ENCODE measurements around the gene EXOC8. TPM values are rescaled to one million over a fixed set of nuclear protein-coding genes. Genes with fewer than 3 reads are reported as not detected.

Gene EXOC8
- total RNA-seq, 3 donors from 2014 or later (not counting 1 experiment from before 2014, with no cell fraction given) = 29.0 to 37.1 (median 34.7) TPM

- intact Hi-C loops (cut with micrococcal nuclease) = no loop called here
- Mint-ChIP-seq H3K36me3 (no peaks in the 10 kb centered on the region), H3K4me3 (no peak overlapping the region), H3K27me3 (ENCODE audit: low read depth in 2 of 2) (no peaks in the 10 kb centered on the region), H3K9me3 (no peaks in the 10 kb centered on the region), H3K4me1 (peaks cover 9 to 11% of the 10 kb centered on the region in 2 donors), H3K27ac (no peak overlapping the region)
- TF ChIP-seq, protein P1, sequence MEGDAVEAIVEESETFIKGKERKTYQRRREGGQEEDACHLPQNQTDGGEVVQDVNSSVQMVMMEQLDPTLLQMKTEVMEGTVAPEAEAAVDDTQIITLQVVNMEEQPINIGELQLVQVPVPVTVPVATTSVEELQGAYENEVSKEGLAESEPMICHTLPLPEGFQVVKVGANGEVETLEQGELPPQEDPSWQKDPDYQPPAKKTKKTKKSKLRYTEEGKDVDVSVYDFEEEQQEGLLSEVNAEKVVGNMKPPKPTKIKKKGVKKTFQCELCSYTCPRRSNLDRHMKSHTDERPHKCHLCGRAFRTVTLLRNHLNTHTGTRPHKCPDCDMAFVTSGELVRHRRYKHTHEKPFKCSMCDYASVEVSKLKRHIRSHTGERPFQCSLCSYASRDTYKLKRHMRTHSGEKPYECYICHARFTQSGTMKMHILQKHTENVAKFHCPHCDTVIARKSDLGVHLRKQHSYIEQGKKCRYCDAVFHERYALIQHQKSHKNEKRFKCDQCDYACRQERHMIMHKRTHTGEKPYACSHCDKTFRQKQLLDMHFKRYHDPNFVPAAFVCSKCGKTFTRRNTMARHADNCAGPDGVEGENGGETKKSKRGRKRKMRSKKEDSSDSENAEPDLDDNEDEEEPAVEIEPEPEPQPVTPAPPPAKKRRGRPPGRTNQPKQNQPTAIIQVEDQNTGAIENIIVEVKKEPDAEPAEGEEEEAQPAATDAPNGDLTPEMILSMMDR (IDR thresholded peaks at IDR 0.05) = no peak
- no peaks in the 10 kb centered on the region for H3K9me3 ChIP-seq (ENCODE audit: control insufficient read depth, insufficient read depth, low read length)
- H3K36me3 ChIP-seq (ENCODE audit: control insufficient read depth, insufficient read depth, low read length) = no peaks in the 10 kb centered on the region
- no peaks in the 10 kb centered on the region for H3K27me3 ChIP-seq (ENCODE audit: control insufficient read depth, insufficient read depth, low read length)
- WGBS (ENCODE audit: insufficient coverage) = 80% methylated on average over 1 of the region's 1 CpG
- ATAC-seq (no peak), DNase-seq (no peak)
- no peak overlapping the region for H3K27ac ChIP-seq (ENCODE audit: low read length)
- no peaks in the 10 kb centered on the region for H3K4me1 ChIP-seq (ENCODE audit: control insufficient read depth, insufficient read depth, low read length)
- H3K4me3 ChIP-seq (ENCODE audit: low read length) = no peak overlapping the region
Measured at GRCh38 chr1:231326248-231326647, 11.4 kb downstream of the EXOC8 start.

DNA sequence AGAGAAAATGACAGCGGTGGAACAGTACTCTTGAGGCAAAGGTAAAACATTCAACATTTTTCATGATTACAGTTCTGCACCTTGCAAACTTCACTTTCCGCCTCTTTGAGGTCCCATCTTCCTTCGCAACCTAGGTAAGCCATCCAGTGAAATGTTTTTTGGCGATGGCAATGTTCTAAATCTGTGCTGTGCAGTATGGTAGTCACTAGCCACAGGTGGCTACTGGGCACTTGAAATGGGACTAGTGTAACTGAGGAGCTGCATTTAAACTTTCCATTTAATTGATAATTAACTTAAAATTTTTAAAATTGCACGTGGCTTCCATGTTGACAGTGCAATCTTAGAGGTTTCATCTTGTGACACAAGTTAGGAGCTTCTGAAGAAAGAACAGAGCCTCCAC lies 13.0 kb downstream of the EXOC8 start:
- no peak overlapping the region for H3K4me3 Mint-ChIP-seq

GRCh38 chr1:231322880-231323530 lies 14.6 kb downstream of the EXOC8 start:
- Histone ChIP-seq H3K27me3 (ENCODE audit: control insufficient read depth, insufficient read depth, low read length) (no peaks in the 10 kb centered on the region), H3K36me3 (ENCODE audit: control insufficient read depth, insufficient read depth, low read length) (no peaks in the 10 kb centered on the region), H3K27ac (ENCODE audit: low read length) (no peak overlapping the region), H3K4me1 (ENCODE audit: control insufficient read depth, insufficient read depth, low read length) (no peaks in the 10 kb centered on the region), H3K4me3 (ENCODE audit: low read length) (no peak overlapping the region), H3K9me3 (ENCODE audit: control insufficient read depth, insufficient read depth, low read length) (no peaks in the 10 kb centered on the region)
- 88% methylated on average over 7 of the region's 7 CpGs for WGBS (ENCODE audit: insufficient coverage)
- Mint-ChIP-seq H3K27me3 (ENCODE audit: low read depth in 2 of 2) (no peaks in the 10 kb centered on the region), H3K36me3 (no peaks in the 10 kb centered on the region), H3K27ac (no peak overlapping the region), H3K4me1 (no peaks in the 10 kb centered on the region), H3K9me3 (no peaks in the 10 kb centered on the region), H3K4me3 (no peak overlapping the region)
- ATAC-seq = no peak
- intact Hi-C loops (cut with micrococcal nuclease) = no loop called here
- no peak for DNase-seq
- TF ChIP-seq, protein P1 (IDR thresholded peaks at IDR 0.05) = no peak

More for the DNA sequence above, 13.0 kb downstream of the EXOC8 start:
- Histone ChIP-seq H3K27me3 (ENCODE audit: control insufficient read depth, insufficient read depth, low read length) (no peaks in the 10 kb centered on the region), H3K4me1 (ENCODE audit: control insufficient read depth, insufficient read depth, low read length) (no peaks in the 10 kb centered on the region), H3K4me3 (ENCODE audit: low read length) (no peak overlapping the region), H3K9me3 (ENCODE audit: control insufficient read depth, insufficient read depth, low read length) (no peaks in the 10 kb centered on the region), H3K36me3 (ENCODE audit: control insufficient read depth, insufficient read depth, low read length) (no peaks in the 10 kb centered on the region), H3K27ac (ENCODE audit: low read length) (no peak overlapping the region)
- intact Hi-C loops (cut with micrococcal nuclease) = no loop called here
- TF ChIP-seq, protein P1 (IDR thresholded peaks at IDR 0.05) = no peak
- WGBS (ENCODE audit: insufficient coverage) = 86% methylated on average over 4 of the region's 5 CpGs
- ATAC-seq = no peak
- no peak overlapping the region for H3K27ac Mint-ChIP-seq
- peaks cover 8 to 9% of the 10 kb centered on the region in 2 donors for H3K4me1 Mint-ChIP-seq
- H3K27me3 Mint-ChIP-seq (ENCODE audit: low read depth in 2 of 2) = no peaks in the 10 kb centered on the region
- no peak for DNase-seq
- no peaks in the 10 kb centered on the region for H3K9me3 Mint-ChIP-seq
- no peaks in the 10 kb centered on the region for H3K36me3 Mint-ChIP-seq

- H3K36me3 Mint-ChIP-seq = no peaks in the 10 kb centered on the region
- Histone ChIP-seq H3K27me3 (ENCODE audit: control insufficient read depth, insufficient read depth, low read length) (no peaks in the 10 kb centered on the region), H3K4me3 (ENCODE audit: low read length) (no peak overlapping the region), H3K36me3 (ENCODE audit: control insufficient read depth, insufficient read depth, low read length) (no peaks in the 10 kb centered on the region), H3K9me3 (ENCODE audit: control insufficient read depth, insufficient read depth, low read length) (no peaks in the 10 kb centered on the region), H3K4me1 (ENCODE audit: control insufficient read depth, insufficient read depth, low read length) (no peaks in the 10 kb centered on the region), H3K27ac (ENCODE audit: low read length) (no peak overlapping the region)
- no peaks in the 10 kb centered on the region for H3K9me3 Mint-ChIP-seq
- H3K4me1 Mint-ChIP-seq = peaks cover 0 to 5% of the 10 kb centered on the region in 2 donors
- 91% methylated on average over 8 of the region's 9 CpGs for WGBS (ENCODE audit: insufficient coverage)
- TF ChIP-seq, protein P1 (IDR thresholded peaks at IDR 0.05) = no peak
- intact Hi-C loops (cut with micrococcal nuclease) = no loop called here
- no peak overlapping the region for H3K4me3 Mint-ChIP-seq
- ATAC-seq (peak in 1 of 3 donors; percentile 23), DNase-seq (no peak)
- H3K27me3 Mint-ChIP-seq (ENCODE audit: low read depth in 2 of 2) = peaks cover 0 to 6% of the 10 kb centered on the region in 2 donors
- H3K27ac Mint-ChIP-seq = no peak overlapping the region
Measured at GRCh38 chr1:231319080-231319479, 18.6 kb downstream of the EXOC8 start.

Measured in natural killer cell (primary cell).